Osteoblast (primary cell): ENCODE measurements around the gene NUTM2A. TPM values are rescaled to one million over a fixed set of nuclear protein-coding genes. Genes with fewer than 3 reads are reported as not detected.
"Not testable (repeated sequence)": the region's sequence is repeated elsewhere in the genome, so short reads cannot be mapped to it uniquely, and the experiment has no call there.

Experiments used
- DNase-seq: peaks from one replicate; pipeline ENCODE4 v3.0.0; 2011; ENCODE audit warnings: low spot score, mixed read lengths; ENCODE audit not compliant: insufficient read length; ENCODE audit errors: missing footprints
- H2AFZ ChIP-seq: 2 replicates; pipeline ENCODE4 v1.6.0; 2011; ENCODE audit warnings: mild to moderate bottlenecking, low read length
- H3K27ac ChIP-seq: 2 replicates; pipeline ENCODE4 v1.5.1; 2011; ENCODE audit warnings: mild to moderate bottlenecking, low read depth, low read length, moderate library complexity
- H3K27me3 ChIP-seq: 2 replicates; pipeline ENCODE4 v1.6.0; 2012; ENCODE audit warnings: mild to moderate bottlenecking, control low read depth, inconsistent platforms, low read length, moderate library complexity; ENCODE audit not compliant: insufficient read depth
- H3K36me3 ChIP-seq: 2 replicates; pipeline ENCODE4 v1.5.1; 2011; ENCODE audit warnings: mild to moderate bottlenecking, low read length, control low read depth, moderate library complexity; ENCODE audit not compliant: insufficient read depth
- H3K4me1 ChIP-seq: 2 replicates; pipeline ENCODE4 v1.5.1; 2011; ENCODE audit warnings: mild to moderate bottlenecking, low read length, control low read depth, moderate library complexity; ENCODE audit not compliant: insufficient read depth
- H3K4me2 ChIP-seq: 2 replicates; pipeline ENCODE4 v1.6.0; 2011; ENCODE audit warnings: mild to moderate bottlenecking, low read length; ENCODE audit not compliant: insufficient read depth
- H3K4me3 ChIP-seq: fragments of 200-600 bp; sonication (generic); 3 replicates; pipeline ENCODE4 v1.5.1; 2012; ENCODE audit warnings: mild to moderate bottlenecking, low read length, inconsistent platforms; ENCODE audit not compliant: insufficient read depth
- H3K79me2 ChIP-seq: 2 replicates; pipeline ENCODE4 v1.6.0; 2012; ENCODE audit warnings: mild to moderate bottlenecking, low read length, control low read depth, inconsistent platforms; ENCODE audit not compliant: insufficient read depth
- H3K9me3 ChIP-seq: 2 replicates; pipeline ENCODE4 v1.5.1; 2011; ENCODE audit warnings: low read depth, low read length, control low read depth
- H4K20me1 ChIP-seq: 2 replicates; pipeline ENCODE4 v1.6.0; 2012; ENCODE audit warnings: mild to moderate bottlenecking, low read length, control low read depth; ENCODE audit not compliant: insufficient read depth
- total RNA-seq: library from RNA; depleted of rRNA; stranded (reverse); fragments of >200 nt; gene quantifications from 2 replicates; pipeline ENCODE4 v1.2.3, GENCODE V29; 2012

The NUTM2A gene, protein sequence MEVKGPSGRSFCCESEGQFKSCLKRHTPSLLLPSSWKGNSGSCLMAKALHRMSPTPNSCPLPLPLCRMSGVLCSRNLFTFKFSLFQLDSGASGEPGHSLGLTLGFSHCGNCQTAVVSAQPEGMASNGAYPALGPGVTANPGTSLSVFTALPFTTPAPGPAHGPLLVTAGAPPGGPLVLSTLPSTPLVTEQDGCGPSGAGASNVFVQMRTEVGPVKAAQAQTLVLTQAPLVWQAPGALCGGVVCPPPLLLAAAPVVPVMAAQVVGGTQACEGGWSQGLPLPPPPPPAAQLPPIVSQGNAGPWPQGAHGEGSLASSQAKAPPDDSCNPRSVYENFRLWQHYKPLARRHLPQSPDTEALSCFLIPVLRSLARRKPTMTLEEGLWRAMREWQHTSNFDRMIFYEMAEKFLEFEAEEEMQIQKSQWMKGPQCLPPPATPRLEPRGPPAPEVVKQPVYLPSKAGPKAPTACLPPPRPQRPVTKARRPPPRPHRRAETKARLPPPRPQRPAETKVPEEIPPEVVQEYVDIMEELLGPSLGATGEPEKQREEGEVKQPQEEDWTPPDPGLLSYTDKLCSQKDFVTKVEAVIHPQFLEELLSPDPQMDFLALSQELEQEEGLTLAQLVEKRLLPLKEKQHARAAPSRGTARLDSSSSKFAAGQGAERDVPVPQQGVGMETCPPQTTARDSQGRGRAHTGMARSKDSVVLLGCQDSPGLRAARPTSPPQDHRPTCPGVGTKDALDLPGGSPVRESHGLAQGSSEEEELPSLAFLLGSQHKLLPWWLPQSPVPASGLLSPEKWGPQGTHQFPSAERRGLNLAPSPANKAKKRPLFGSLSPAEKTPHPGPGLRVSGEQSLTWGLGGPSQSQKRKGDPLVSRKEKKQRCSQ
- total RNA-seq, result 0.59 and 0.72 TPM in 2 replicates

DNA sequence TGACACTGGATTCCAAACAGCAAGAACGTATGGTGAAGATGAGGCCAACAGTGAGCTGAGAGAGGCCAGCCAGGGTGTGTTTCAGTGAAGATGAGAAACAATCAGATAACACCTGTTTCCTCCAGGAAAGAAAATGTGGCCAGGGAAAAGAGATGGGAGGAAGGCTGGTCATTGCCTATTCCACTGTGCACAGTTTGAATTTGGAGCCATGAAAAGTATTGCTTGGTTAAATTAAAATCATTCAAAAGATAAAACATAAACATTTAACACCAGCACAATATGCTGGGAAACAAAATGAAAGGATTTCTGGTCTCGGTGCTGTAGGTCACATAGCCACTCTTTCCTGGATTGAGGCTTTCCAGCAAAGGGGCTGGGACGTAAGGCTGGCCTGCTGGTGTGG lies at the start of gene NUTM2A:
NUTM2A (plus strand) TSS at position 301 of the 400 bp plus-strand sequence. CDS start 383 bp downstream, outside the sequence.
- not testable (repeated sequence) for H3K4me3 ChIP-seq, H3K36me3 ChIP-seq, H3K9me3 ChIP-seq, H3K27me3 ChIP-seq, H2AFZ ChIP-seq, H3K4me1 ChIP-seq, H3K4me2 ChIP-seq, H3K79me2 ChIP-seq, H4K20me1 ChIP-seq, DNase-seq, H3K27ac ChIP-seq

DNA sequence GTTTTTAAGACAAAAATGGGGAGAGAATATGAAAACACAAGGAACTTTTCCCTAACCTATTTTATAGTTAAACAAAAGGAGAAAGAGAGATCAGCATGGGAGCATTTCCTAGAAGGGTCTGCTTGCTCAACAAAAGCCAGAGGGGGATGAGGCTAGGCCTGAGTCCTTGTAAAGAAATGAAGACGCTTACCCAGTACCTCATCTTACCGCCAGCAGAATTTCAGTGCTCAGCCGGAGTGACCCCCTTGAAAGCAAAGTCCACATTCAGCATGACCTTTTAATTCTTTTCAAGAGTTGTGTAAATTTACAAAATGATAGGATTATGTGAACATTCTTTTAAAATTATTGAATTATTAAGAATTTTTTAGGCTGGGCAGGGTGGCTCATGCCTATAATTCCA lies 47.7 kb upstream of the NUTM2A start:
- H3K4me3 ChIP-seq, H3K27me3 ChIP-seq, H3K36me3 ChIP-seq, H3K4me2 ChIP-seq, H3K79me2 ChIP-seq, H2AFZ ChIP-seq, H3K4me1 ChIP-seq, H3K9me3 ChIP-seq, H4K20me1 ChIP-seq, H3K27ac ChIP-seq, DNase-seq: not testable (repeated sequence)

DNA sequence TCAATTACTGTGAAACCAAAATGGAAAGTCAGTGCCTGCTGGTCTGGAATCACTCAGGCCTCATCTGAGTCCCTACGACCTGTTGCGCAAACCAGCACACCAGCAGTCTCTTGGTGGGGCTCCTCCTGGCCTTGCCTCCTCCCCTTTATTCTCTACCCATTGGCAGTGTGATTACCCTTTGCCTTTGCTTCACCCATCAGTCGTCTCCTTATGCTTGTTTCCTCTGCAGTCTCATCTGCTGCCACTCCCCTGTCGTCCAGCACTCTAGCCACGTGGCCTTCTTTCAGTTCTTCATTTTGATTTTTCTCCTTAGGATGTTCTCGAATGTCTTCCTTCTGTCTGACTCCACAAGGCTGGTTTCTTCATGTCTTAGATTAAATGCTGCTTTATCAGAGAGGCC lies 40.8 kb upstream of the NUTM2A start:
- not testable (repeated sequence) for H3K4me2 ChIP-seq, DNase-seq, H3K9me3 ChIP-seq, H3K4me1 ChIP-seq, H3K27me3 ChIP-seq, H3K27ac ChIP-seq, H3K36me3 ChIP-seq, H3K4me3 ChIP-seq, H2AFZ ChIP-seq, H4K20me1 ChIP-seq, H3K79me2 ChIP-seq

DNA sequence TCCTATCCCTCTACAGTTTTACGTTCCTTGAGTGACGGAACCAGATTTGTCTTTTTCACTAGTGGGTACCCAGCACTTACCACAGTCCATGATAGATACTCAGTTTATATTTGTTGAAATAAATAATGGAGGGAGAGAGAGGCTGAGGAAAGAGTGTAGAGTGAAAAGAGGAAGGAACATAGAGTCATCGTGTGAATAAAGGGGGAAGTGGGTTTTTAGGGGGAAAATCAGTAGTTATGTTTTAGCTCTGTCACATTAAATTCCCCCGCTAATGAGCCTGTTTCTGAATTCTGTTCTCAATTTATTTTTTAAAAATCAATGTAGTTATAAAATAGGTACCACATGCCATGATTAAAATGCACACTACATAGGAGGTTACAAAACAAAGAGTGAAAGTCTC lies 39.2 kb upstream of the NUTM2A start:
- H4K20me1 ChIP-seq, H3K27ac ChIP-seq, H3K4me3 ChIP-seq, H3K4me1 ChIP-seq, H3K4me2 ChIP-seq, H3K79me2 ChIP-seq, DNase-seq, H3K27me3 ChIP-seq, H3K9me3 ChIP-seq, H3K36me3 ChIP-seq, H2AFZ ChIP-seq: not testable (repeated sequence)

DNA sequence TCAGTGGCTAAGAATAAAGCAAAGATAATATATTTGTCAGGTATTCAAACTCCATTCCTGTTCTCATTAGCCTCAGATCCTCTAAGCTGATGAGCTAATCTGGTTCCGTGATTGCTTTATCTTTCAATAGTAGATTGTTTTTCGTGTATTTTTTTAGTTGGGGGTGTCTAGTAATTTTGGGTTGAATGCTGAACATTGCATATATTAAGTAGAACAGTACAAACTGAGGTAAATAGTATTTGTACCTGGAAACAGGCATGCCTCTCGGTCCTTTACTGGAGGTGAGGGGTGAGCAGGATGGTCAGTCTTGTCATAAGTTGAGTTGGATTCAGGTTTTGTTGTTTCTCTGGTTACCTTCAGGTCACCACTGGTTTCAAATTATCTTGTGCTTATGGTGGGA lies 37.7 kb upstream of the NUTM2A start:
- H3K9me3 ChIP-seq, H3K4me1 ChIP-seq, H3K79me2 ChIP-seq, DNase-seq, H3K36me3 ChIP-seq, H4K20me1 ChIP-seq, H3K4me2 ChIP-seq, H3K27ac ChIP-seq, H3K27me3 ChIP-seq, H2AFZ ChIP-seq, H3K4me3 ChIP-seq: not testable (repeated sequence)

DNA sequence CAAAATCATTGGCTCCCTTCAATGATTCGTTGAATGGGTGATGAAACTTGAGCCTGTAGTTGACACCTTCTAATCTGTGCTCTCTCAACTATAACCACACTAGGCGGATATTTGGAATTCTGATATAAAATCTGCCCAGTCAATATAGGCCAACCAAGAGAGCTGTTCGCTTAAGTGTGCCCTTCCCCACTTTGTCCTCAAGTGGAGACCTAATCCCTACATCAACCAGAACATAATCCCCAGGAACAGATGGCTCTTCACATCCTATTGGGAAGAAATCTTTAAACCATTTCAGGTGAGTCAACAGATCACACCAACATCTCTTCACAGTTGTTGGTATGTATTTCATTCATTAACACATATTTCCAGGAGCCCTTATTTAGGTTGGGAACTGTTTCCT lies 33.4 kb upstream of the NUTM2A start:
- not testable (repeated sequence) for H3K4me1 ChIP-seq, H4K20me1 ChIP-seq, DNase-seq, H2AFZ ChIP-seq, H3K79me2 ChIP-seq, H3K27ac ChIP-seq, H3K27me3 ChIP-seq, H3K4me2 ChIP-seq, H3K36me3 ChIP-seq, H3K9me3 ChIP-seq, H3K4me3 ChIP-seq

DNA sequence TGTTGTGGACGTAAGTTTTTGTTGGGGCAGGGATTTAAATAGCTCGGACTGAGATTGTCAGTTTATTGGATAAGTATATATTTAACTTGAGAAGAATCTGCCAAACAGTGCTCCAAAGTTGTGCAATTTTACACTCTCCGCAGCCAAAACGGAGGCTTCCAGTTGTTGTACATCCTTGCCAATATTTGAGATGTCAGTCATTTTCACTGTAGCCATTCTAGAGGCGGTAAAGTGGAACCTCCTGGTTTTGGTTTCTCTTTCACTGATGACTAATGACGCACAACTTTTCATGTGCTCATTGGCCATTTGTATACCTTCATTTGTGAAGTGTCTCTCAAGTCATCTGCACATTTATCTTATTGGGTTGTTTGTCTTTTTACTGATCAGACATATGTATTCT lies 24.3 kb upstream of the NUTM2A start:
- Histone ChIP-seq H3K27ac (peak overlapping the region; percentile 56), H3K4me2 (peak overlapping the region; percentile 84), H3K4me3 (peak overlapping the region; percentile 62)
- peak; percentile 13 for DNase-seq
- H3K36me3 ChIP-seq, H4K20me1 ChIP-seq, H3K9me3 ChIP-seq, H3K4me1 ChIP-seq, H2AFZ ChIP-seq, H3K27me3 ChIP-seq, H3K79me2 ChIP-seq: not testable (repeated sequence)

DNA sequence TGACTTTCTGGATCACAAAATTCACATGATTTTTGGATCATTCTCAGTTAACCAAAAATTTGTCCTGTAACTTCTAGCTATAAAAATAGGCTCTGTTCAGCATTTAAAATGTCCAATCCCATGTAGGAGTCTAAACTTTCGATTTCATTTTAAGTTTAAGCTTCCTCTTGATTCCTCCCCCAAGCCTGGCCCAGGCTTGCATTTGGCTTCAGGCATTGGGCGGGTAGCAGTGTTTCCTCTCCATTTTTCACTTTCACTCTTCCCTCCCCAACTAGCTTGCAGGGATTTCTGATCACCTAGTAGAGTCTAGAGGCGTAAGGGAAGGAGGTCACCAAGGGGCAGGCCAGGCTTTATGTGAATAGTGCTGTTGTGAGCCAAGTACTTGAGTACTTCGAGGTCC lies 20.4 kb upstream of the NUTM2A start:
- H3K9me3 ChIP-seq, result not testable (repeated sequence)

More for the DNA sequence above, 20.4 kb upstream of the NUTM2A start:
- not testable (repeated sequence) for H3K79me2 ChIP-seq, DNase-seq, H2AFZ ChIP-seq, H3K36me3 ChIP-seq, H3K27me3 ChIP-seq, H4K20me1 ChIP-seq, H3K4me3 ChIP-seq, H3K4me1 ChIP-seq, H3K27ac ChIP-seq, H3K4me2 ChIP-seq
